PC-3 (cell line): ENCODE data around the gene SDF2.

Source experiments
- CTCF ChIP-seq: fragments of 300-600 bp; sonication (generic); conservative IDR thresholded peaks from 2 replicates; pipeline ENCODE4 v1.5.1; 2017; ENCODE audit warnings: antibody characterized with exemption, low read depth, mild to moderate bottlenecking, low read length
- EZH2 ChIP-seq: fragments of 300-600 bp; sonication (generic); IDR thresholded peaks from one replicate; pipeline ENCODE4 v1.6.1; 2017; ENCODE audit warnings: antibody characterized with exemption, mild to moderate bottlenecking, low read length; ENCODE audit not compliant: unreplicated experiment
- EZH2phosphoT487 ChIP-seq: fragments of 300-600 bp; sonication (generic); IDR thresholded peaks from 2 replicates; pipeline ENCODE4 v1.6.1; 2018; ENCODE audit warnings: mild to moderate bottlenecking, antibody characterized with exemption, low read length, borderline replicate concordance

GRCh38 chr17:28686296-28686695, 24.6 kb upstream of the SDF2 start:
- no peak for TF ChIP-seq EZH2phosphoT487
- no peak for TF ChIP-seq CTCF
- TF ChIP-seq EZH2: no peak
